ENCODE measurements around the gene FUCA1.

Gene FUCA1

GRCh38 chr1:23797478-23798448 lies 70.3 kb downstream of the FUCA1 start:
- no peak for ATAC-seq
- no peak for TF ChIP-seq ISL1 (CRISPR knock-in tag; IDR thresholded peaks at IDR 0.05)
- no peak for TF ChIP-seq TCF4 (CRISPR knock-in tag; IDR thresholded peaks at IDR 0.05; ENCODE audit: borderline replicate concordance)
- no peak for TF ChIP-seq SNAI2 (CRISPR knock-in tag; IDR thresholded peaks at IDR 0.05)
- TF ChIP-seq BACH2 (CRISPR knock-in tag; IDR thresholded peaks at IDR 0.05; ENCODE audit: borderline replicate concordance) = no peak
- TF ChIP-seq ARNTL (CRISPR knock-in tag; IDR thresholded peaks at IDR 0.05; ENCODE audit: borderline replicate concordance, low read depth) = no peak
- no peak for TF ChIP-seq ZNF8 (CRISPR knock-in tag; IDR thresholded peaks at IDR 0.05)
- no peak for TF ChIP-seq CSDC2 (CRISPR knock-in tag; IDR thresholded peaks at IDR 0.05)
- no peak for TF ChIP-seq ZNF565 (CRISPR knock-in tag; conservative IDR thresholded peaks at IDR 0.05; ENCODE audit: low read depth)
- no peak for TF ChIP-seq RARB (CRISPR knock-in tag; IDR thresholded peaks at IDR 0.05)
- no peak for TF ChIP-seq OSR1 (CRISPR knock-in tag; IDR thresholded peaks at IDR 0.05)
- TF ChIP-seq ESRRG (CRISPR knock-in tag; IDR thresholded peaks at IDR 0.05) = no peak
- no peak for TF ChIP-seq PPARA (CRISPR knock-in tag; IDR thresholded peaks at IDR 0.05; ENCODE audit: borderline replicate concordance)
- no peak for TF ChIP-seq ZC3H10 (CRISPR knock-in tag; IDR thresholded peaks at IDR 0.05)
- no peak for TF ChIP-seq PATZ1 (CRISPR knock-in tag; IDR thresholded peaks at IDR 0.05; ENCODE audit: borderline replicate concordance)
- no peak for TF ChIP-seq ZNF70 (CRISPR knock-in tag; IDR thresholded peaks at IDR 0.05)

DNA sequence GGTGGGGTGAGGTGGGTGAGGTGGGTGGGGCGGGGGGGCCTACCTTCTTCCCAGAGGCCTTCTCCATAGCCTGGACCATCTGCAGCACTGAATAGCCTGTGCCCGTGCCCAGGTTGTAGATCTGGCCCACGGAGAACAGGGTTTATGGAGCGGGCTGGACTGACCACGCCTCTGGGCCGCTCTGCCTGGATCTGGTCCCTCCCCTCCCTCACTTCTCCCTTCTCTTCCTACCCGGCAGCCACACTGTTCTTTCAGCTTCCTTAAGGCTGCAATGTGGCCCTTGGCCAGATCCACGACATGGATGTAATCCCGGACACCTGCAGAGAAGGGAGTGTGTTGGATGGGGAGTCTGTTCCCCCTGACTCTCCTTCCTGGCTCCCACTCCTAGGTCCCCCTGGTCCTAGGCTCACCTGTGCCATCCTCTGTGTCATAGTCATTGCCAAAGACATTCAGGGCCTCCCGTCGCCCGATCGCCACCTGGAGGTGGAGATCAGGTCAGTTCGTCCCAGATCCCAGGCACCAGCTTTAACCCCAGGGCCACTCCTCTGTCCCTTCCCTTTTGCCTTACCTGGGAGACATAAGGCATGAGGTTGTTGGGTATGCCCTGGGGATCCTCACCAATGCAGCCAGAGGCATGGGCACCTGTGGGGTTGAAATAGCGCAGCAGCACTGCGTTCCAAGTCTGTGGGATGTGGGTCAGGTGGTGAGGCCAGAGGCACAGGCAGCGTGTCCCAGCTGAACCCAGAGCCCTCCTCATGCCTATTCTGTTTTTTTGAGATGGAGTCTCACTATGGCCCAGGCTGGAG lies 71.4 kb downstream of the FUCA1 start:
- ATAC-seq = no peak
- TF ChIP-seq POU6F1 (CRISPR knock-in tag; IDR thresholded peaks at IDR 0.05; ENCODE audit: borderline replicate concordance, low read depth) (no peak), ZNF8 (CRISPR knock-in tag; IDR thresholded peaks at IDR 0.05) (no peak), CREB5 (CRISPR knock-in tag; IDR thresholded peaks at IDR 0.05; ENCODE audit: low read depth) (no peak)

DNA sequence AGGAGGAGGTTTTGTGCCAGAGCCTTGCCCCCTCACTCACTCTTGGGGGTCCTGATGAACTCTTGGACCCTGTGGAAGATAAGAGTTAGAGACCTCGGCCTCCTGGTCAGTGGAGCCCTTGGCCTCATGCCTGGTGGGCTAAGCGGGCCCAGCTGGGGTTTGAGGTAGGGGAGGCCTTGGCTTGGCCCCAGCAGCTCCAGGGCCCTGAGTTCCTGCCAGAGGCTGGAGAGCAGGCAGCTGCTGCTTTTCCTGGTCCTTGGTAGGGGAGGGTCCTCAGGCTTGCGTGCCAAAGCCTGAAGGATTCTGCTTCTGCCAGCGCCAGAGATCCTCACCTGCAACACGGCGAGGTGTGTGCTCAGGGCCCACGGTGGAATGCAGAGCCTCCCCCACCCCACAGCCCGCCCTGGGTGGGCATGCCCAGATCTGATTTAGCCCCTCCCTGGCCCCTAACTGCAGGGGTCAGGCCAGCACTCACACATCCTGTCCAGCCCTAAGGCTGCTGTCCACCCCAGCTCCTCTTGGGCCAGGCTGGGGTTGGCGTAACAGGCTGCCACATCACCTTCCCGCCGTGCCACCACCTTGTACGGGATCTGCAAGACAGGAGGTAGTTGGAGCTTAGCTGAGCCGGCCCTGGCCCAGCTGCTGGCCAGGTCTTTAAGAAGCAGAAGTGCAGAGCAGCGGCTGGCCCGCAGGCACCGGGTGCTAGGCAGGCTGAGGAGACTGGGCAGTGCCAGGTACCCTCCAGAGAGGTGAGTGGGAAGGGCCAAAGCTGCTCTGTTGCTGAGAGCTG lies 72.2 kb downstream of the FUCA1 start:
- no peak for TF ChIP-seq ZFP3 (CRISPR knock-in tag; IDR thresholded peaks at IDR 0.05)
- TF ChIP-seq TOX (CRISPR knock-in tag; IDR thresholded peaks at IDR 0.05; ENCODE audit: borderline replicate concordance) = no peak
- no peak for TF ChIP-seq TCF4 (CRISPR knock-in tag; IDR thresholded peaks at IDR 0.05; ENCODE audit: borderline replicate concordance)

More for the DNA sequence above, 72.2 kb downstream of the FUCA1 start:
- no peak for ATAC-seq
